CD4-positive, alpha-beta T cell treated with Interleukin-17A for 4 hours (primary cell): ENCODE results near the gene STARD9.
A peak's percentile ranks its signal among the peaks of the same experiment; 100 is the strongest.
"Not testable (repeated sequence)": the region's sequence is repeated elsewhere in the genome, so short reads cannot be mapped to it uniquely, and the experiment has no call there.

ENCODE experiments used
- DNase-seq: peaks from one replicate; pipeline ENCODE4 v3.0.0-alpha.2; 2020; ENCODE audit warnings: mixed read lengths

Gene STARD9

GRCh38 chr15:42732095-42732827 lies 156.9 kb downstream of the STARD9 start:
- no peak for DNase-seq

GRCh38 chr15:42733027-42733426 lies 157.6 kb downstream of the STARD9 start:
- DNase-seq = no peak

GRCh38 chr15:42734076-42734672 lies 158.8 kb downstream of the STARD9 start:
- DNase-seq = no peak

- DNase-seq = no peak
Observed at GRCh38 chr15:42735382-42736165, 160.2 kb downstream of the STARD9 start.

- peak; percentile 29 for DNase-seq
Observed at GRCh38 chr15:42736178-42736792, 160.9 kb downstream of the STARD9 start.

- peak; percentile 96 for DNase-seq
Observed at GRCh38 chr15:42736793-42737528, 161.6 kb downstream of the STARD9 start, which contains the start of gene CDAN1. CDAN1 (minus strand) TSS chr15:42737128; CDS start chr15:42737102, 26 bp downstream.

- no peak for DNase-seq
Observed at GRCh38 chr15:42737529-42738328, 162.3 kb downstream of the STARD9 start.

- DNase-seq = no peak
Observed at GRCh38 chr15:42741710-42742109, 166.3 kb downstream of the STARD9 start.

GRCh38 chr15:42742149-42742548 lies 166.7 kb downstream of the STARD9 start:
- no peak for DNase-seq

- no peak for DNase-seq
Observed at GRCh38 chr15:42744195-42744594, 168.8 kb downstream of the STARD9 start.

GRCh38 chr15:42749266-42749665 lies 173.9 kb downstream of the STARD9 start:
- DNase-seq = no peak

GRCh38 chr15:42750306-42750705 lies 174.9 kb downstream of the STARD9 start:
- no peak for DNase-seq

- no peak for DNase-seq
Observed at GRCh38 chr15:42759093-42759492, 183.7 kb downstream of the STARD9 start.

GRCh38 chr15:42760759-42761158 lies 185.4 kb downstream of the STARD9 start:
- no peak for DNase-seq

- DNase-seq = not testable (repeated sequence)
Observed at GRCh38 chr15:42761813-42762212, 186.4 kb downstream of the STARD9 start.

- not testable (repeated sequence) for DNase-seq
Observed at GRCh38 chr15:42764154-42764731, 188.8 kb downstream of the STARD9 start.

- not testable (repeated sequence) for DNase-seq
Observed at GRCh38 chr15:42766109-42766508, 190.7 kb downstream of the STARD9 start.
